Measurements from ENCODE around the gene KCNIP1. TPM values are rescaled to one million over a fixed set of nuclear protein-coding genes. Genes with fewer than 3 reads are reported as not detected.

The KCNIP1 gene
- total and polyA plus RNA-seq, 8 donors, result 0.35 to 4.9 (median 2.5) TPM

DNA sequence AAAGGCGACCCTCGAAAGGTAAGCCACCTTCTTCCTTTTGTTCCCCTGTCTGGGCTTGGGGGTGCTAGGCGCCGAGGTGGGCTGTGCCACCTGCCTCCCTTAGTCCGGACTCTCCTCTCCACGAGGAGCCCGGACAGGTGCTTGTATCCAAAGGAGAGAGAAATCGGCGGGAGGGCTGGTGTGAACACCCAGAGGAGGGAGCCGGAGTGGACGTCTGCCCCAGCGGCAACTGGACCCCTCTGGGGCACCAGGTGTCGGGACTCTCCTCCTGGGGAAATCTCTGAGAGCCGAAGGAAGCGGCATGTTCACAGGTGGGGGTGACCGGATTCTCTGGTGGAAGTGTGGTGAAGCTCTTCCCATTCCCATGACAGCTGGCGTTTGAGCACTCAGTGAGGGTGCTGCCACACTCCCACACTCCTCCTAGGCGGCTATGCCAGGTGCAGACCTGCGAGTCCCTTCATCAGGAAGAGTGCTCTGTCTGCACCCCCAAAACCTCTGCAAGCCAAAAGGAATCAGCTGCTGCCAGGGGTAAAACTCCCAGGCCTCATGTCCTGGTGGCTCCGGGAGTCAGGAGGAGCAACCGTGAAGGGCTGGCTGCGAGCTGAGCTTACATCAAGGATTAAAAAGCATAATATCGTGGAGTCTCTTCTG is 921 bp downstream of the KCNIP1 start:
- Histone ChIP-seq H3K4me3 (no peak overlapping the region), H3K27me3 (peaks cover 8 to 54% of the 10 kb centered on the region in 2 donors), H3K9me3 (peaks cover 0 to 3% of the 10 kb centered on the region in 2 donors), H3K36me3 (no peaks in the 10 kb centered on the region), H3K27ac (no peak overlapping the region), H3K4me1 (peaks cover 0 to 8% of the 10 kb centered on the region in 2 donors)
- TF ChIP-seq CTCF (IDR thresholded peaks at IDR 0.05), result no peak
- intact Hi-C loops (cut with DNase I), result no loop called here
- no peak for ATAC-seq
- DNase-seq, result no peak

DNA sequence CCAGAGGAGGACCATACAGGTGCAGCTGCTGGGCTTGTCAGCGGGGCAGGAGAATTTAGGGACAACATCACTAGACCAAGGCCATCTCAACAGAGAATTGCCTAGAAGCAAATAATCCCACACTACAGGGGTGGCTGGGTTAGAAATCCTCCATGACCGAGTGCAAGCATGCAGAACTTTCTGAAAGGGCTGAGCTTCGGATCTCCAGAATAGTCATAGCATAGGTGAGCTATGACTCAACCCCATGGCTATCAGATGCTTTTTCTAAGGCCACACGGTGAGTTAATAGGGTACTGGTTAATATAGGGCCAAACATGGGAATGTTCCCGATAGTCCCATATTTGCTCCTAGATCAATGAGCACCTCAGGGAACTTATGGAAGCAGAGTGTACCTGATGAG is 4.2 kb downstream of the KCNIP1 start:
- ATAC-seq (no peak), DNase-seq (no peak)
- H3K4me3 ChIP-seq, result no peak overlapping the region
- peaks cover 0 to 8% of the 10 kb centered on the region in 2 donors for H3K4me1 ChIP-seq
- H3K9me3 ChIP-seq, result no peaks in the 10 kb centered on the region
- peaks cover 8 to 41% of the 10 kb centered on the region in 2 donors for H3K27me3 ChIP-seq
- H3K27ac ChIP-seq, result no peak overlapping the region
- intact Hi-C loops (cut with DNase I), result no loop called here
- no peak for TF ChIP-seq CTCF (IDR thresholded peaks at IDR 0.05)
- H3K36me3 ChIP-seq, result no peaks in the 10 kb centered on the region

DNA sequence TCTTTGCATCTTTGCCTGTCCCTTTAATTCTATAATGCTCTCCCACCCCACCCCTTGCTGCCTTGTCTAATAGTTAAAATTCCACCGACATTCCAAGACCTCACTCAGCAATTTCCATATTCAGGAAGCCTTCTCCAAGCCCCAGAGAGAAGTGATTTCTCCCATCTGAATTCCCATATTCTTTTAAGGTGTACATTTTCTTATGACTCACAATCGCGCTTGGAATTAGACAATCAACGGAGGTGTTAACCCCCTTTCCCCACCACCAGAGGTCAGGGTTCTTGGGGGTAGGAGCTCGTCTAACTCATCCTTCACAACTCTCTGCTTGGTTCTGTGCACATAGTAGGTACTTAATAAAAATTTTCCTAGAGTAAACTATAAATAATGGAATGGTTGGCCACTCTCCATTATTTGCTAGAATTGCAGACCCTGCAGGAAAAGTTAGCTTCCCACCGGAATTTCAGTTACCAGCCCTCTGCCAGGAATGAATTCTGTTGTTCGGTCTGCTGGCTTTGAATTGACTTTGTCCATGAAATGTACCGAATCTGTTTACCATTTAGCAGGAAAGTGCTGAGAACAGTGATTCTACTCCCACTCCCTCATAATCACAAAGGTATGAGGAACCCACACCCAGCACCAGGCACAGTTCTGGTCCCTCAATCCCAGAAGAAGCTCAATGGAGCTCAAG is 5.0 kb downstream of the KCNIP1 start:
- H3K4me1 ChIP-seq, result peaks cover 0 to 6% of the 10 kb centered on the region in 2 donors
- H3K27ac ChIP-seq, result no peak overlapping the region
- no peaks in the 10 kb centered on the region for H3K36me3 ChIP-seq
- no peak for DNase-seq
- no peak overlapping the region for H3K4me3 ChIP-seq
- H3K9me3 ChIP-seq, result no peaks in the 10 kb centered on the region
- intact Hi-C loops (cut with DNase I), result no loop called here
- ATAC-seq, result no peak
- TF ChIP-seq CTCF (IDR thresholded peaks at IDR 0.05), result no peak
- H3K27me3 ChIP-seq, result peaks cover 8 to 34% of the 10 kb centered on the region in 2 donors

- Histone ChIP-seq H3K36me3 (no peaks in the 10 kb centered on the region), H3K9me3 (no peaks in the 10 kb centered on the region), H3K27me3 (peaks cover 4 to 29% of the 10 kb centered on the region in 2 donors), H3K4me3 (no peak overlapping the region), H3K4me1 (peaks cover 0 to 1% of the 10 kb centered on the region in 2 donors), H3K27ac (no peak overlapping the region)
- intact Hi-C loops (cut with DNase I), result no loop called here
- DNase-seq (no peak), ATAC-seq (no peak)
- no peak for TF ChIP-seq CTCF (IDR thresholded peaks at IDR 0.05)
Measured at GRCh38 chr5:170509348-170509660, 5.5 kb downstream of the KCNIP1 start.

GRCh38 chr5:170510126-170510525 is 6.3 kb downstream of the KCNIP1 start:
- Histone ChIP-seq H3K4me3 (no peak overlapping the region), H3K27ac (no peak overlapping the region), H3K4me1 (no peaks in the 10 kb centered on the region), H3K9me3 (no peaks in the 10 kb centered on the region), H3K36me3 (no peaks in the 10 kb centered on the region), H3K27me3 (peaks cover 0 to 21% of the 10 kb centered on the region in 2 donors)
- ATAC-seq (no peak), DNase-seq (no peak)
- intact Hi-C loops (cut with DNase I), result no loop called here
- no peak for TF ChIP-seq CTCF (IDR thresholded peaks at IDR 0.05)

Measured in left lung (tissue), 10 donors.